GM12873 (cell line): ENCODE measurements around the gene TEAD1.

Experiments used
- TF ChIP-seq, protein P1 (sequence below): IDR thresholded peaks from 2 replicates; pipeline ENCODE4 v1.5.1; 2012; ENCODE audit warnings: low read depth, mild to moderate bottlenecking, moderate library complexity, low read length, control low read depth; ENCODE audit not compliant: insufficient read depth; ENCODE audit errors: missing control alignments

TEAD1 gene

GRCh38 chr11:12711496-12711895, 37.3 kb downstream of the TEAD1 start:
- TF ChIP-seq, protein P1, sequence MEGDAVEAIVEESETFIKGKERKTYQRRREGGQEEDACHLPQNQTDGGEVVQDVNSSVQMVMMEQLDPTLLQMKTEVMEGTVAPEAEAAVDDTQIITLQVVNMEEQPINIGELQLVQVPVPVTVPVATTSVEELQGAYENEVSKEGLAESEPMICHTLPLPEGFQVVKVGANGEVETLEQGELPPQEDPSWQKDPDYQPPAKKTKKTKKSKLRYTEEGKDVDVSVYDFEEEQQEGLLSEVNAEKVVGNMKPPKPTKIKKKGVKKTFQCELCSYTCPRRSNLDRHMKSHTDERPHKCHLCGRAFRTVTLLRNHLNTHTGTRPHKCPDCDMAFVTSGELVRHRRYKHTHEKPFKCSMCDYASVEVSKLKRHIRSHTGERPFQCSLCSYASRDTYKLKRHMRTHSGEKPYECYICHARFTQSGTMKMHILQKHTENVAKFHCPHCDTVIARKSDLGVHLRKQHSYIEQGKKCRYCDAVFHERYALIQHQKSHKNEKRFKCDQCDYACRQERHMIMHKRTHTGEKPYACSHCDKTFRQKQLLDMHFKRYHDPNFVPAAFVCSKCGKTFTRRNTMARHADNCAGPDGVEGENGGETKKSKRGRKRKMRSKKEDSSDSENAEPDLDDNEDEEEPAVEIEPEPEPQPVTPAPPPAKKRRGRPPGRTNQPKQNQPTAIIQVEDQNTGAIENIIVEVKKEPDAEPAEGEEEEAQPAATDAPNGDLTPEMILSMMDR: no peak

DNA sequence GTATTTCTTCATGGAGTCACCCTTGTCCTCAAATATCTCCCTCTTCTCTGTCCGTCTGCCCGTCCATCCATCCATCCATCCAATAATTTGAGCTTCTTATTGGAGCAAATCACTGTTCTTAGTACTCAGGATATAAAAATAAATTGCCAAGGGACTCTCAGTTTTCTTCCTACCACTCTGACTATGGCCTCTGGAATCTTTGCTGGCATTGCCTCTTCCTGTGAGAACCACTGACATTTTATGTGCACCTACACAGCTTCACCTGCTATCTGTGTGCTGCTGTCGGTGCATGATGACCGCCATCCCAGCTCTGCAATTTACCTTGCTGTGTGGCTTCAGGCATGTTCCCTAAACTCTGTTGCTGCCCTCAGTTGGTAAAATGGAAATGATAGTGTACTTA, 37.9 kb downstream of the TEAD1 start:
- TF ChIP-seq, protein P1: no peak

DNA sequence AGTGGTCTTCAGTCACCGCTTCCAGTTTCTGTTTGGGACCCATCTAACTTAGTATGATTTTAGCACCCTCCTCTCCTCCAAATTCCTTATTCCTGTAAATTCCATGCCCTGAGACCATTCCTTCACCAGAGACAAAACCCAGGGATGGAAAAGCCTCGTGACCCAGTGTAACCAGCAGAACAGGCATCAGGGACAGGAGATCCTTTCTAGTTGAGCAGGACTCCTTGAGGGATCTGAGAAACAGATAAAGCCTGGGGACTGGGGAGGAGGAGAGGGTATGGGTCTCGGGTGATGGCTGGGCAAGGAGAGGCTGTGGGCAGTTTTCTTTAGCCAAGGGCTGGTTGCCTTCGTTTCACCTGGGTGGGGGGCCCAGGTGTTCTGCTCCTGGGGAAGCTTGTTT, 40.9 kb downstream of the TEAD1 start:
- TF ChIP-seq, protein P1: no peak

- TF ChIP-seq, protein P1: no peak
Measured at GRCh38 chr11:12715941-12716340, 41.7 kb downstream of the TEAD1 start.

- TF ChIP-seq, protein P1: no peak
Measured at GRCh38 chr11:12716816-12717215, 42.6 kb downstream of the TEAD1 start.

GRCh38 chr11:12717851-12718291, 43.6 kb downstream of the TEAD1 start:
- TF ChIP-seq, protein P1: no peak

GRCh38 chr11:12719221-12719620, 45.0 kb downstream of the TEAD1 start:
- TF ChIP-seq, protein P1: no peak
